Right lung (tissue), 5 donors: ENCODE results near the gene SEPTIN8. TPM values are rescaled to one million over a fixed set of nuclear protein-coding genes. Genes with fewer than 3 reads are reported as not detected.

Experiments
- DNase-seq, 2 donors: peaks; one replicate each; pipeline ENCODE4 v3.0.0-alpha.2; 2013
- polyA plus RNA-seq, 5 donors: library from polyadenylated mRNA; unstranded; fragments of 120-200 nt; gene quantifications; one replicate each; pipeline versions ENCODE4 v1.2.1 to v1.2.3, GENCODE V29; 2013; ENCODE audit warnings: inconsistent platforms in 1 of 5, low replicate concordance in 1 of 5; ENCODE audit not compliant: insufficient read length in 5 of 5, insufficient read depth in 1 of 5

SEPTIN8 gene
- polyA plus RNA-seq, 5 donors: 58.6 to 64.1 (median 61.6) TPM

- DNase-seq: no peak
Observed at GRCh38 chr5:132766020-132766805, 10.8 kb downstream of the SEPTIN8 start.

GRCh38 chr5:132765311-132766019 lies 11.6 kb downstream of the SEPTIN8 start:
- no peak for DNase-seq

- no peak for DNase-seq
Observed at GRCh38 chr5:132764671-132765238, 12.3 kb downstream of the SEPTIN8 start.

- no peak for DNase-seq
Observed at GRCh38 chr5:132764051-132764450, 13.0 kb downstream of the SEPTIN8 start.

- DNase-seq: no peak
Observed at GRCh38 chr5:132763181-132764036, 13.6 kb downstream of the SEPTIN8 start.

GRCh38 chr5:132762246-132763000 lies 14.6 kb downstream of the SEPTIN8 start:
- DNase-seq: no peak

- DNase-seq: no peak
Observed at GRCh38 chr5:132761321-132762240, 15.5 kb downstream of the SEPTIN8 start.

GRCh38 chr5:132760601-132761317 lies 16.3 kb downstream of the SEPTIN8 start:
- no peak for DNase-seq

- no peak for DNase-seq
Observed at GRCh38 chr5:132760049-132760420, 17.0 kb downstream of the SEPTIN8 start.

- DNase-seq: no peak
Observed at GRCh38 chr5:132759114-132760048, 17.7 kb downstream of the SEPTIN8 start.

- DNase-seq: no peak
Observed at GRCh38 chr5:132758451-132758850, 18.6 kb downstream of the SEPTIN8 start.

- no peak for DNase-seq
Observed at GRCh38 chr5:132756542-132756941, 20.5 kb downstream of the SEPTIN8 start.

GRCh38 chr5:132754947-132755346 lies 22.1 kb downstream of the SEPTIN8 start:
- no peak for DNase-seq

- DNase-seq: no peak
Observed at GRCh38 chr5:132754111-132754510, 22.9 kb downstream of the SEPTIN8 start.

GRCh38 chr5:132753135-132753987 lies 23.7 kb downstream of the SEPTIN8 start:
- no peak for DNase-seq

- no peak for DNase-seq
Observed at GRCh38 chr5:132752581-132753125, 24.4 kb downstream of the SEPTIN8 start.
